ENCODE measurements around the gene RNF166.

- TF ChIP-seq CTCF (IDR thresholded peaks at IDR 0.05; ENCODE audit: low read depth, low read length, poor library complexity, severe bottlenecking) (no peak), EZH2phosphoT487 (IDR thresholded peaks at IDR 0.05; ENCODE audit: borderline replicate concordance, low read length) (no peak)
These were observed 29.9 kb upstream of the RNF166 start for GRCh38 chr16:88736088-88736487.

Measured in DOHH2 (cell line).